H1 (cell line): ENCODE measurements around the gene PSMD5. TPM values are rescaled to one million over a fixed set of nuclear protein-coding genes. Genes with fewer than 3 reads are reported as not detected.

ENCODE experiments used
- CTCF ChIA-PET: fragments of 300-600 bp; sonication (Branson Sonifier 250); formaldehyde crosslinking; loops from one replicate; lab custom pipeline; 2021; ENCODE audit not compliant: partially characterized antibody; lab: Charles Lee
- POLR2A ChIA-PET: fragments of 300-600 bp; sonication (Branson Sonifier 250); formaldehyde crosslinking; loops from one replicate; lab custom pipeline; 2021; ENCODE audit warnings: inconsistent platforms; ENCODE audit not compliant: partially characterized antibody; lab: Charles Lee
- DNase-seq, 2 experiments: peaks; one replicate each; pipeline versions ENCODE4 v3.0.0 to v3.0.0-alpha.2; 2010 to 2022; ENCODE audit warnings: low spot score in 2 of 2, low read depth in 1 of 2, mixed read lengths in 1 of 2
- FAIRE-seq: peaks from 2 replicates; lab custom pipeline; 2011; peaks lifted over from hg19 to GRCh38; lab: Jason Lieb, UNC
- H2AFZ ChIP-seq: 2 replicates; pipeline ENCODE4 v1.8.1; 2012; ENCODE audit warnings: low read length, inconsistent platforms
- H2AK5ac ChIP-seq: 2 replicates; pipeline ENCODE4 v1.6.1; 2013; ENCODE audit warnings: low read depth, low read length
- H2BK120ac ChIP-seq: replicated peaks from 2 replicates; pipeline ENCODE3; 2013; ENCODE audit warnings: low read depth, low read length, inconsistent platforms
- H2BK12ac ChIP-seq: 2 replicates; pipeline ENCODE4 v1.6.1; 2013; ENCODE audit warnings: low read depth, low read length
- H2BK15ac ChIP-seq: 2 replicates; pipeline ENCODE4 v1.6.1; 2013; ENCODE audit warnings: low read length
- H2BK20ac ChIP-seq: 2 replicates; pipeline ENCODE4 v1.6.1; 2013; ENCODE audit warnings: low read length
- H2BK5ac ChIP-seq: 2 replicates; pipeline ENCODE4 v1.6.1; 2013; ENCODE audit warnings: low read depth, low read length
- H3K14ac ChIP-seq: 2 replicates; pipeline ENCODE4 v1.6.1; 2013; ENCODE audit warnings: inconsistent platforms; ENCODE audit not compliant: insufficient read length
- H3K18ac ChIP-seq: 2 replicates; pipeline ENCODE4 v1.6.1; 2013; ENCODE audit warnings: low read length; ENCODE audit errors: extremely low read depth
- H3K23ac ChIP-seq: 2 replicates; pipeline ENCODE4 v1.6.1; 2013; ENCODE audit warnings: inconsistent platforms; ENCODE audit not compliant: insufficient read length
- H3K23me2 ChIP-seq: 2 replicates; pipeline ENCODE4 v1.6.1; 2013; ENCODE audit warnings: low read depth, low read length
- H3K27ac ChIP-seq: 2 replicates; pipeline ENCODE4 v1.6.1; 2011; ENCODE audit warnings: low read depth, low read length, inconsistent platforms
- H3K27me3 ChIP-seq, 4 experiments: replicated peaks in 1 of 4; 1 replicate in 1 of 4; 2 replicates in 3 of 4; pipeline versions ENCODE4 v1.6.1 to v1.8.1; 2011 to 2013; ENCODE audit warnings: low read length in 3 of 4, mild to moderate bottlenecking in 3 of 4, inconsistent platforms in 2 of 4, mixed read lengths in 2 of 4, moderate library complexity in 1 of 4; ENCODE audit not compliant: control insufficient read depth in 3 of 4, insufficient read depth in 3 of 4; ENCODE audit errors: extremely low read depth in 1 of 4
- H3K36me3 ChIP-seq, 4 experiments: 2 replicates each; pipeline versions ENCODE4 v1.6.1 to v1.8.1; 2011 to 2013; ENCODE audit warnings: mild to moderate bottlenecking in 4 of 4, low read length in 3 of 4, moderate library complexity in 2 of 4, control low read depth in 1 of 4, inconsistent platforms in 1 of 4; ENCODE audit not compliant: insufficient read depth in 4 of 4, control insufficient read depth in 2 of 4
- H3K4ac ChIP-seq: replicated peaks from 2 replicates; pipeline ENCODE3; 2013; ENCODE audit warnings: low read length, low read depth, mixed read lengths, inconsistent platforms; ENCODE audit not compliant: insufficient read length
- H3K4me1 ChIP-seq, 4 experiments: replicated peaks in 1 of 4; 1 replicate in 1 of 4; 2 replicates in 3 of 4; pipeline versions ENCODE4 v1.6.1 to v1.8.1; 2011 to 2013; ENCODE audit warnings: low read length in 3 of 4, inconsistent platforms in 2 of 4, mixed read lengths in 1 of 4; ENCODE audit not compliant: insufficient read depth in 4 of 4, control insufficient read depth in 3 of 4
- H3K4me2 ChIP-seq, 2 experiments: 2 replicates each; pipeline versions ENCODE4 v1.6.1 to v1.8.1; 2011 to 2013; ENCODE audit warnings: low read depth in 2 of 2, low read length in 2 of 2, control low read depth in 1 of 2, inconsistent platforms in 1 of 2, mild to moderate bottlenecking in 1 of 2; ENCODE audit not compliant: insufficient read depth in 1 of 2
- H3K4me3 ChIP-seq, 4 experiments: fragments of 200-600, 300-600 bp in 1 of 4; sonication (generic), shearing (Covaris generic), sonication (Bioruptor Twin) in 1 of 4; 2 replicates each; pipeline versions ENCODE4 v1.5.1 to v1.8.1; 2011 to 2016; ENCODE audit warnings: low read length in 4 of 4, low read depth in 3 of 4, control low read depth in 2 of 4, inconsistent platforms in 2 of 4, mild to moderate bottlenecking in 2 of 4, mixed read lengths in 1 of 4, moderate library complexity in 1 of 4; ENCODE audit not compliant: insufficient read depth in 2 of 4; ENCODE audit errors: extremely low read depth in 1 of 4
- H3K56ac ChIP-seq: replicated peaks from 2 replicates; pipeline ENCODE3; 2013; ENCODE audit warnings: low read depth, mild to moderate bottlenecking, mixed read lengths, low read length, inconsistent platforms; ENCODE audit not compliant: insufficient read length
- H3K79me1 ChIP-seq: 2 replicates; pipeline ENCODE4 v1.6.1; 2013; ENCODE audit warnings: low read depth, low read length, control low read depth
- H3K79me2 ChIP-seq, 2 experiments: 2 replicates each; pipeline versions ENCODE4 v1.6.1 to v1.8.1; 2012 to 2013; ENCODE audit warnings: low read length in 2 of 2, mild to moderate bottlenecking in 2 of 2, inconsistent platforms in 1 of 2; ENCODE audit not compliant: insufficient read depth in 2 of 2, control insufficient read depth in 1 of 2
- H3K9ac ChIP-seq, 4 experiments: replicated peaks in 1 of 4; 1 replicate in 1 of 4; 2 replicates in 3 of 4; pipeline versions ENCODE4 v1.6.1 to v1.8.1; 2011 to 2013; ENCODE audit warnings: low read depth in 3 of 4, low read length in 3 of 4, control low read depth in 2 of 4, mild to moderate bottlenecking in 2 of 4, moderate library complexity in 2 of 4, inconsistent platforms in 1 of 4; ENCODE audit errors: extremely low read depth in 1 of 4
- H3K9me3 ChIP-seq, 2 experiments: 2 replicates each; pipeline versions ENCODE4 v1.6.1 to v1.8.1; 2012 to 2013; ENCODE audit warnings: mild to moderate bottlenecking in 2 of 2, moderate library complexity in 2 of 2, control low read depth in 1 of 2, inconsistent platforms in 1 of 2, low read depth in 1 of 2, low read length in 1 of 2, mixed read lengths in 1 of 2; ENCODE audit not compliant: insufficient read depth in 2 of 2
- H4K20me1 ChIP-seq, 2 experiments: replicated peaks in 1 of 2; 2 replicates each; pipeline versions ENCODE3 to v1.8.1; 2011 to 2013; ENCODE audit warnings: inconsistent platforms in 2 of 2, low read length in 2 of 2, mild to moderate bottlenecking in 1 of 2; ENCODE audit not compliant: insufficient read depth in 2 of 2, control insufficient read depth in 1 of 2
- H4K5ac ChIP-seq: 2 replicates; pipeline ENCODE4 v1.6.1; 2013; ENCODE audit warnings: low read length, low read depth, mixed read lengths, inconsistent platforms; ENCODE audit not compliant: insufficient read length
- H4K8ac ChIP-seq: 2 replicates; pipeline ENCODE4 v1.8.0; 2013; ENCODE audit warnings: mild to moderate bottlenecking, moderate library complexity, low read length, inconsistent platforms; ENCODE audit not compliant: insufficient read depth; ENCODE audit errors: extremely low read depth
- H4K91ac ChIP-seq: replicated peaks from 2 replicates; pipeline ENCODE3; 2013; ENCODE audit warnings: low read length, mixed read lengths, inconsistent platforms; ENCODE audit not compliant: insufficient read length
- JUND ChIP-seq: IDR thresholded peaks from 2 replicates; pipeline ENCODE4 v1.6.1; 2011; ENCODE audit warnings: mild to moderate bottlenecking, improper control_type of control experiment, low read length
- KDM5A ChIP-seq: fragments of 200-600 bp; IDR thresholded peaks from 2 replicates; pipeline ENCODE4 v1.7.1; 2012; ENCODE audit warnings: mild to moderate bottlenecking, low read length, inconsistent platforms, mixed read lengths
- WGBS, 2 experiments: shearing (Covaris generic) in 1 of 2; methylation state at CpG; one replicate each; pipeline versions ENCODE4 v1.1.6 to v1.1.7; 2013 to 2015; ENCODE audit warnings: low lambda C conversion rate in 2 of 2, mixed read lengths in 2 of 2, inconsistent platforms in 1 of 2, low coverage in 1 of 2, missing lambda C conversion rate in 1 of 2; ENCODE audit not compliant: insufficient replicate concordance in 2 of 2, insufficient coverage in 1 of 2, insufficient read length in 1 of 2; ENCODE audit errors: extremely low coverage in 1 of 2, missing lambda C conversion rate in 1 of 2; 5-methylcytosine and 5-hydroxymethylcytosine counted together
- polyA plus RNA-seq, 7 experiments: library from polyadenylated mRNA; depleted of rRNA in 3 of 7; stranded (reverse) in 5 of 7; unstranded in 2 of 7; fragments of >200 nt in 5 of 7; fragments of 200-250 nt in 2 of 7; gene quantifications; 1 replicate in 5 of 7; 2 replicates in 1 of 7; 4 replicates in 1 of 7; pipeline versions ENCODE4 v1.2.1 to v1.2.3, GENCODE V29; 2011 to 2013; ENCODE audit warnings: missing spikeins in 2 of 7, mixed read lengths in 2 of 7
- total RNA-seq: library from RNA; stranded (reverse); fragmentation: NEBNext Ultra II Directional; extraction: Animal tissue kit (Norgen Biotek cat#: 25700); gene quantifications from 2 replicates; pipeline ENCODE4 v1.2.1, GENCODE V29; 2021

Gene PSMD5
- total and polyA plus RNA-seq, 2 of the 8 experiments (the other 6 are each of a cell fraction or from before 2014, with no cell fraction given): 19.2 to 30.5 TPM

DNA sequence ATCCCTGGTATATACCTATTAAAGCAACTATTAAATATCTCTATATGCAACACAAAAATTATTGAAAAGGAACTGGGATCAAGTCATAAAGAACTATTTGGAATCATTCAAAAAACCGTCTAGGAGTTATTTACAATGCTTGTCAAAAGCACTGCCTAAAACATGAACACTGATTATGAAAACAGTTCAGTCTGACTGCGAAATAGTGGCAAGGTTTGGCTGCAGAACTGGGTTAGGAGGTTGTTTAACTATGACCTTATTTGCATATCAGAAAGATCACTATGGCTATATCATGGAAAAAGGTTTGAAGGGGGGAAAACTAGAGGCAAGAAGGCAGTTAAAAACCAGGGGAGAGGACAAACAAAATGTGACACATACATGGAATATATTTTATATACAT, 61.5 kb downstream of the PSMD5 start:
- Histone ChIP-seq H3K79me2 (peaks cover 0 to 33% of the 10 kb centered on the region in 2 experiments; a peak in 2 of 4 replicates), H3K79me1 (peaks cover 9% of the 10 kb centered on the region), H3K9me3 (no peaks in the 10 kb centered on the region), H4K8ac (no peak overlapping the region), H3K4ac (no peak overlapping the region), H3K18ac (no peak overlapping the region), H3K4me1 (no peaks in the 10 kb centered on the region), H2BK120ac (no peak overlapping the region), H3K14ac (no peak overlapping the region), H3K4me2 (no peak overlapping the region), H4K5ac (no peak overlapping the region), H2BK20ac (no peak overlapping the region), H3K4me3 (no peak overlapping the region), H4K91ac (no peak overlapping the region), H2BK12ac (no peak overlapping the region), H3K36me3 (peaks cover 2 to 36% (median 9%) of the 10 kb centered on the region in 4 experiments; a peak in 7 of 8 replicates), H2BK5ac (no peak overlapping the region), H2AK5ac (no peak overlapping the region), H2BK15ac (no peak overlapping the region), H2AFZ (no peak overlapping the region), H3K56ac (no peak overlapping the region), H3K23me2 (no peaks in the 10 kb centered on the region), H3K9ac (no peak overlapping the region), H3K27me3 (no peaks in the 10 kb centered on the region), H3K27ac (no peak overlapping the region), H3K23ac (no peak overlapping the region), H4K20me1 (peaks cover 0 to 1% of the 10 kb centered on the region in 2 experiments)
- 85% methylated on average over 2 of the region's 2 CpGs; no CpG with 5 or more reads in 1 of the 2 experiments for WGBS, 2 experiments
- FAIRE-seq (no peak), DNase-seq (no peak)
- POLR2A ChIA-PET: interaction anchor here (1.0 kb wide), 1 partner anchor 9 kb away, joined by 4 read pairs; no protein-coding TSS in a partner anchor
- no peak for TF ChIP-seq JUND
- no peak for TF ChIP-seq KDM5A
- CTCF ChIA-PET: no interaction called here
